PC-9 (cell line): ENCODE results near the gene MYLK. TPM values are rescaled to one million over a fixed set of nuclear protein-coding genes. Genes with fewer than 3 reads are reported as not detected.
A peak's percentile ranks its signal among the peaks of the same experiment; 100 is the strongest.

Experiments used
- BruUV-seq: library from RNA; stranded (reverse); fragments of 400-500 nt; replicated peaks from 2 replicates; lab custom pipeline; 2021; lab: Mats Ljungman, UMichigan
- CTCF ChIA-PET: fragments of 300-600 bp; sonication (Branson Sonifier 250); formaldehyde crosslinking; loops from one replicate; lab custom pipeline; 2022; ENCODE audit warnings: antibody characterized with exemption; lab: Charles Lee
- POLR2A ChIA-PET: fragments of 300-600 bp; sonication (Branson Sonifier 250); formaldehyde crosslinking; loops from one replicate; lab custom pipeline; 2022; ENCODE audit warnings: antibody characterized with exemption; ENCODE audit not compliant: unreplicated experiment; lab: Charles Lee
- DNase-seq, 2 experiments: peaks; one replicate each; pipeline versions ENCODE4 v3.0.0 to v3.0.0-alpha.2; 2015 to 2022; ENCODE audit warnings: mixed read lengths in 1 of 2
- H2AFZ ChIP-seq: fragments of 200-600 bp; sonication (generic); 2 replicates; pipeline ENCODE4 v1.8.1; 2017; ENCODE audit warnings: antibody characterized with exemption
- H3F3A ChIP-seq: fragments of 200-600 bp; sonication (generic); 2 replicates; pipeline ENCODE4 v1.8.1; 2017; ENCODE audit warnings: antibody characterized with exemption, mild to moderate bottlenecking, low read depth; ENCODE audit not compliant: insufficient read depth
- H3K27ac ChIP-seq: fragments of 200-600 bp; sonication (generic); 2 replicates; pipeline ENCODE4 v1.6.1; 2016; ENCODE audit warnings: mixed run types
- H3K27me3 ChIP-seq: fragments of 200-600 bp; sonication (generic); 2 replicates; pipeline ENCODE4 v1.6.1; 2016; ENCODE audit warnings: low read depth, mixed run types; ENCODE audit not compliant: insufficient read depth
- H3K36me3 ChIP-seq: fragments of 200-600 bp; sonication (generic); 2 replicates; pipeline ENCODE4 v1.6.1; 2016; ENCODE audit warnings: low read depth, mixed run types
- H3K4me1 ChIP-seq: fragments of 200-600 bp; sonication (generic); replicated peaks from 2 replicates; pipeline ENCODE4 v1.6.1; 2016; ENCODE audit warnings: mixed run types; ENCODE audit not compliant: insufficient read depth
- H3K4me2 ChIP-seq: fragments of 200-600 bp; sonication (generic); 2 replicates; pipeline ENCODE4 v1.6.1; 2017; ENCODE audit warnings: mixed run types
- H3K4me3 ChIP-seq: fragments of 200-600 bp; sonication (generic); 2 replicates; pipeline ENCODE4 v1.6.1; 2016; ENCODE audit warnings: mixed run types
- H3K79me2 ChIP-seq: fragments of 200-600 bp; sonication (generic); 2 replicates; pipeline ENCODE4 v1.6.1; 2017; ENCODE audit warnings: low read depth, mixed run types
- H3K9me2 ChIP-seq: fragments of 200-600 bp; sonication (generic); 2 replicates; pipeline ENCODE4 v1.8.1; 2017; ENCODE audit warnings: mild to moderate bottlenecking; ENCODE audit not compliant: insufficient read depth
- H3K9me3 ChIP-seq: fragments of 200-600 bp; sonication (generic); 2 replicates; pipeline ENCODE4 v1.8.1; 2016; ENCODE audit warnings: low read depth; ENCODE audit not compliant: insufficient read depth
- H4K20me1 ChIP-seq: fragments of 200-600 bp; sonication (generic); 2 replicates; pipeline ENCODE4 v1.8.1; 2017; ENCODE audit not compliant: insufficient read depth
- EZH2 ChIP-seq: fragments of 200-600 bp; sonication (generic); IDR thresholded peaks from 2 replicates; pipeline ENCODE4 v1.8.0; 2017; ENCODE audit warnings: antibody characterized with exemption, low read depth
- intact Hi-C: fragments of 100-400 bp; cut with micrococcal nuclease; formaldehyde crosslinking; loops from one replicate; pipeline ENCODE4 v1.10.0; 2022; ENCODE audit not compliant: unreplicated experiment
- total RNA-seq: library from RNA; stranded (reverse); gene quantifications from 2 replicates; pipeline ENCODE4 v1.2.3, GENCODE V29; 2021
- TF ChIP-seq, protein P1 (sequence below): fragments of 200-600 bp; sonication (generic); conservative IDR thresholded peaks from 2 replicates; pipeline ENCODE4 v1.6.1; 2017; ENCODE audit warnings: mixed run types, antibody characterized with exemption, mild to moderate bottlenecking, moderate library complexity

MYLK gene
- total RNA-seq, 1 experiment from 2014 or later, result 0.72 TPM

DNA sequence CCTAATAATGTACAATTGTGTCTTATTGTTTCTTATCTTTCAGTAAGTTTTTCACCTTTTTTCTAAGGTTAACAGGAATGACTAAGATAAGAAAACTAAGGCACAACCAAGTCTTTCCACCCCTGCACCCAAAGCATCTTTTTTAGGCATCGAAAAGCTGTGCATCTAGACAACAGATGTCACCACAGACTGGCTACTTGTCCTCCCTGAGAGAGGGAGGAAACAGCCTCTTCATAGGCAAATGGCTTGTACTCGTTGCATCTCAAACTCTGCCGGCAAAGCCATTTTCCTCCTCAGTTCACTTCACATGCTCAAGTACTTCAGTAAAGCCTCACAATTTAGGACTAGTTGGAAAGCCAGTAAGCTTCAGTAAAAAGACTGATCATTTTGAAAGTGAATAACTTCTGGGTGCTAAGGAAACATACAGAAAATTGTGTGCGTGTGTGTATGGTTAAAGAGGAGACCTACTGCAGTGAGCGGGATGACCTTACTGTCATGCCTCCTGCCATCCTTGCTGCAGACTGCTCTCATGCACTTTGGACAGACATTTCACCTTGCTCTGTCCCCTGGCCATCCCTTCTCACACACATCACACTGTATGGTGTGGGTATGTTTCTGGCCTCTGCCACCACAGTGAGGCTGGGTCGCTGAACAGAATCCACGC is 262.8 kb downstream of the MYLK start:
- TF ChIP-seq, protein P1, sequence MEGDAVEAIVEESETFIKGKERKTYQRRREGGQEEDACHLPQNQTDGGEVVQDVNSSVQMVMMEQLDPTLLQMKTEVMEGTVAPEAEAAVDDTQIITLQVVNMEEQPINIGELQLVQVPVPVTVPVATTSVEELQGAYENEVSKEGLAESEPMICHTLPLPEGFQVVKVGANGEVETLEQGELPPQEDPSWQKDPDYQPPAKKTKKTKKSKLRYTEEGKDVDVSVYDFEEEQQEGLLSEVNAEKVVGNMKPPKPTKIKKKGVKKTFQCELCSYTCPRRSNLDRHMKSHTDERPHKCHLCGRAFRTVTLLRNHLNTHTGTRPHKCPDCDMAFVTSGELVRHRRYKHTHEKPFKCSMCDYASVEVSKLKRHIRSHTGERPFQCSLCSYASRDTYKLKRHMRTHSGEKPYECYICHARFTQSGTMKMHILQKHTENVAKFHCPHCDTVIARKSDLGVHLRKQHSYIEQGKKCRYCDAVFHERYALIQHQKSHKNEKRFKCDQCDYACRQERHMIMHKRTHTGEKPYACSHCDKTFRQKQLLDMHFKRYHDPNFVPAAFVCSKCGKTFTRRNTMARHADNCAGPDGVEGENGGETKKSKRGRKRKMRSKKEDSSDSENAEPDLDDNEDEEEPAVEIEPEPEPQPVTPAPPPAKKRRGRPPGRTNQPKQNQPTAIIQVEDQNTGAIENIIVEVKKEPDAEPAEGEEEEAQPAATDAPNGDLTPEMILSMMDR, result no peak
- TF ChIP-seq EZH2, result no peak
- ChIA-PET CTCF (interaction anchor here (1.1 kb wide), 1 partner anchor 21 kb away, joined by 4 read pairs; no protein-coding TSS in a partner anchor), POLR2A (no interaction called here)
- H3K79me2 ChIP-seq, result no peaks in the 10 kb centered on the region
- peaks cover 65% of the 10 kb centered on the region for H3K4me1 ChIP-seq
- no peak overlapping the region for H3K27ac ChIP-seq
- no TSS peak for BruUV-seq
- no peak overlapping the region for H3K4me2 ChIP-seq
- no peaks in the 10 kb centered on the region for H3K9me2 ChIP-seq
- DNase-seq, result no peak
- intact Hi-C loops, result loop anchor here (5.0 kb wide), 1 partner anchor 34 kb away; the partner anchor contains the start of gene HACD2
- peaks cover 29% of the 10 kb centered on the region; the same call in 1 of the 2 replicates for H3F3A ChIP-seq
- H3K27me3 ChIP-seq, result no peaks in the 10 kb centered on the region
- no peak overlapping the region for H3K4me3 ChIP-seq
- H3K9me3 ChIP-seq, result no peaks in the 10 kb centered on the region
- H4K20me1 ChIP-seq, result no peaks in the 10 kb centered on the region
- H3K36me3 ChIP-seq, result no peaks in the 10 kb centered on the region
- H2AFZ ChIP-seq, result no peak overlapping the region

DNA sequence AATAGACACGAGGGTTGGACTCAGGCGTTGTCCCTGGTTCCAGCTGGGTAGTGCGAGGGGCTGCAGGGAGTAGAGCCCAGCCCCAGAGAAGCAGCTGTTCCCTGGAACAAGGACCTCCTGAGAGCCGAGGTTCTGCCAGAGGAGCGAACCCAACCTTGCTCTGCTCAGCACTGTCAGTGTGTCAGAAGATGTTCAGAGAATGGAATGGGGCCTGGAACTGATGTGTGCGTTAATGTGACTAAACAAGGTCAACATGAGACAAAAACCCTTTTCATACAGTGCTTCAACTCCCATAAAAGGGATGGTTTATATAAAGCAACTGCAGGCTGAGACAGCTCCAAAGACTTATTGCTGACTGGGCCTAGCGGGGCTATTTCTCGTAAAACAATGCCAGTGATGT is 263.8 kb downstream of the MYLK start:
- H3K9me2 ChIP-seq, result 0 out of 2 replicates have a peak, but pooled peaks cover 2% of the 10 kb centered on the region
- no peaks in the 10 kb centered on the region for H3K9me3 ChIP-seq
- peaks cover 29% of the 10 kb centered on the region; the same call in 1 of the 2 replicates for H3F3A ChIP-seq
- H2AFZ ChIP-seq, result no peak overlapping the region
- no TSS peak for BruUV-seq
- H3K27me3 ChIP-seq, result no peaks in the 10 kb centered on the region
- H3K4me3 ChIP-seq, result no peak overlapping the region
- CTCF ChIA-PET, result no interaction called here
- no peak overlapping the region for H3K4me2 ChIP-seq
- TF ChIP-seq EZH2, result no peak
- TF ChIP-seq, protein P1, result no peak
- POLR2A ChIA-PET, result no interaction called here
- intact Hi-C loops, result loop anchor here (5.0 kb wide), 1 partner anchor 33 kb away; the partner anchor contains the start of gene HACD2
- H4K20me1 ChIP-seq, result no peaks in the 10 kb centered on the region
- no peak overlapping the region for H3K27ac ChIP-seq
- peaks cover 65% of the 10 kb centered on the region for H3K4me1 ChIP-seq
- H3K36me3 ChIP-seq, result no peaks in the 10 kb centered on the region
- no peak for DNase-seq
- no peaks in the 10 kb centered on the region for H3K79me2 ChIP-seq

DNA sequence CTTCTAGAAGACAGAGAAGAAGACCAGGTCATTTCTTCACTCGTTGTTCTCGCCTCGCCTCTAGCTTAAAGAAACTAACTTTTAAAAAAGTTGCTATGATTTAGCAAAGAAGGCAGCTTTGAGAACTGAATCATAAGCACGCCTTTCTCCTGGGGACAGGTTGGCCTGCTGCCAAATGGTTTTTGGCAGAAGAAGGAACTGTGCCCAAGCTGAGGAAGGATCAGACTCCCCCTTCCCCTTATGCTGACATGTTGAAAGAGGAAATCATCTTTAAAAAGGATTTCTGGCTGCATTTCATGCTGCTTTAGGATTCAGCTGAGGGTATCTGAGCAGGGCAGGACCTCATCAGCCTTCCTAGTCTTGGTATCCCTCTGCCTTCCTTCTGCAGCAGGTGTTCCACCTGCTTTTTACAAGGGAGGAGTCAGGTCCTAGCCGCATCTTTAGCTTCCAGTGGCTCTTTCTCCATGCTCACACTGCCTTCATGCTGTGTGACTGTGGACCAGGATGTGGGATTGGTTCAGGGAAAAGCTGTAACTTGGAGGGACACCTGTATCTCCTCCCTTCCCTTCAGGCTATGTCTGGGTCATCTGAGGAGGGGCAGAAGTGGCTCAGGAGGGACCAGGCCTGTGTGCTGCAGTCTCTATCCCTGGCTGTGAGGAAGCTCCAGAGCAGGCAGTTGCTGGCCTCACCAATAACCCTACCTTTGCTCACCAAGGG is 265.2 kb downstream of the MYLK start:
- Histone ChIP-seq H3K9me2 (0 out of 2 replicates have a peak, but pooled peaks cover 3% of the 10 kb centered on the region), H3K4me1 (peaks cover 53% of the 10 kb centered on the region)

More for the DNA sequence above, 265.2 kb downstream of the MYLK start:
- H3K27ac ChIP-seq, result peak overlapping the region; percentile 89
- H2AFZ ChIP-seq, result no peak overlapping the region
- H3K9me3 ChIP-seq, result no peaks in the 10 kb centered on the region
- ChIA-PET POLR2A (no interaction called here), CTCF (interaction anchor here (0.6 kb wide), 1 partner anchor 14 kb away, joined by 3 read pairs; no protein-coding TSS in a partner anchor)
- H3K79me2 ChIP-seq, result no peaks in the 10 kb centered on the region
- BruUV-seq, result no TSS peak
- intact Hi-C loops, result no loop called here
- no peaks in the 10 kb centered on the region for H3K27me3 ChIP-seq
- peaks cover 28% of the 10 kb centered on the region; the same call in 1 of the 2 replicates for H3F3A ChIP-seq
- peak; percentile 58 to 66 for DNase-seq
- no peak overlapping the region for H3K4me3 ChIP-seq
- no peaks in the 10 kb centered on the region for H3K36me3 ChIP-seq
- H4K20me1 ChIP-seq, result no peaks in the 10 kb centered on the region
- TF ChIP-seq, protein P1, result no peak
- TF ChIP-seq EZH2, result no peak
- H3K4me2 ChIP-seq, result peak overlapping the region; percentile 64
